ENCODE measurements around the gene EPHA2.

Gene EPHA2

GRCh38 chr1:16124377-16125087 lies 31.3 kb downstream of the EPHA2 start:
- DNase-seq (ENCODE audit: low spot score), result no peak
- no peak for TF ChIP-seq CTCF (IDR thresholded peaks at IDR 0.05; ENCODE audit: extremely low read depth, missing control alignments)

- TF ChIP-seq CTCF (IDR thresholded peaks at IDR 0.05; ENCODE audit: extremely low read depth, missing control alignments), result no peak
- peak; percentile 60 for DNase-seq (ENCODE audit: low spot score)
Observed at GRCh38 chr1:16122916-16123315, 33.0 kb downstream of the EPHA2 start.

GRCh38 chr1:16122350-16122881 lies 33.5 kb downstream of the EPHA2 start:
- no peak for DNase-seq (ENCODE audit: low spot score)
- TF ChIP-seq CTCF (IDR thresholded peaks at IDR 0.05; ENCODE audit: extremely low read depth, missing control alignments), result no peak

- DNase-seq (ENCODE audit: low spot score), result no peak
- no peak for TF ChIP-seq CTCF (IDR thresholded peaks at IDR 0.05; ENCODE audit: extremely low read depth, missing control alignments)
Observed at GRCh38 chr1:16120940-16121410, 34.9 kb downstream of the EPHA2 start.

- TF ChIP-seq CTCF (IDR thresholded peaks at IDR 0.05; ENCODE audit: extremely low read depth, missing control alignments), result no peak
- no peak for DNase-seq (ENCODE audit: low spot score)
Observed at GRCh38 chr1:16120407-16120806, 35.5 kb downstream of the EPHA2 start.

- no peak for TF ChIP-seq CTCF (IDR thresholded peaks at IDR 0.05; ENCODE audit: extremely low read depth, missing control alignments)
- no peak for DNase-seq (ENCODE audit: low spot score)
Observed at GRCh38 chr1:16119926-16120325, 35.9 kb downstream of the EPHA2 start.

GRCh38 chr1:16119504-16119903 lies 36.4 kb downstream of the EPHA2 start:
- no peak for DNase-seq (ENCODE audit: low spot score)
- TF ChIP-seq CTCF (IDR thresholded peaks at IDR 0.05; ENCODE audit: extremely low read depth, missing control alignments), result no peak

Data from GM20000 (cell line).